Gastrocnemius medialis (tissue), 4 donors: Measurements from ENCODE around the gene NECTIN2. TPM values are rescaled to one million over a fixed set of nuclear protein-coding genes. Genes with fewer than 3 reads are reported as not detected.
"Not testable (repeated sequence)": the region's sequence is repeated elsewhere in the genome, so short reads cannot be mapped to it uniquely, and the experiment has no call there.

Experiments
- ATAC-seq, 2 donors: fragments of 150-250 bp; one replicate each; pipeline ENCODE4 v1.9.1; 2016
- DNase-seq, 2 donors: peaks; one replicate each; pipeline ENCODE4 v3.0.0-alpha.2; 2019
- H3K27ac ChIP-seq, 4 donors: fragments of 200-600 bp; sonication (generic); 1 replicate in 1 of 4; 2 replicates in 3 of 4; pipeline ENCODE4 v1.5.1; 2016 to 2018; ENCODE audit warnings: mild to moderate bottlenecking in 2 of 4, moderate library complexity in 1 of 4
- H3K27me3 ChIP-seq, 3 donors: fragments of 200-600 bp; sonication (generic) in 2 of 3; 1 replicate in 1 of 3; 2 replicates in 2 of 3; pipeline versions ENCODE4 v1.5.1 to v1.6.0; 2016 to 2019; ENCODE audit warnings: mild to moderate bottlenecking in 1 of 3, moderate library complexity in 1 of 3
- H3K36me3 ChIP-seq, 2 donors: fragments of 200-600 bp; sonication (generic) in 1 of 2; one replicate each; pipeline ENCODE4 v1.5.1; 2017 to 2018
- H3K4me1 ChIP-seq, 2 donors: fragments of 200-600 bp; sonication (generic) in 1 of 2; one replicate each; pipeline ENCODE4 v1.5.1; 2016 to 2017; ENCODE audit warnings: mild to moderate bottlenecking in 2 of 2
- H3K4me3 ChIP-seq, 4 donors: fragments of 200-600 bp; sonication (generic) in 3 of 4; 1 replicate in 1 of 4; 2 replicates in 3 of 4; pipeline ENCODE4 v1.5.1; 2016 to 2019; ENCODE audit warnings: mild to moderate bottlenecking in 2 of 4
- H3K9me3 ChIP-seq, 3 donors: fragments of 200-600 bp; sonication (generic) in 2 of 3; 1 replicate in 1 of 3; 2 replicates in 2 of 3; pipeline ENCODE4 v1.5.1; 2016 to 2019
- CTCF ChIP-seq, 5 experiments: fragments of 450-650 bp in 3 of 5; fragments of 200-600 bp in 2 of 5; sonication (generic) in 2 of 5; IDR thresholded peaks in 4 of 5; conservative IDR thresholded peaks in 1 of 5; 1 replicate in 4 of 5; 2 replicates in 1 of 5; pipeline ENCODE4 v1.5.1; 2016 to 2019; ENCODE audit warnings: antibody characterized with exemption in 5 of 5, mild to moderate bottlenecking in 3 of 5, moderate library complexity in 3 of 5
- POLR2A ChIP-seq, 2 donors: fragments of 450-650 bp; IDR thresholded peaks; one replicate each; pipeline ENCODE4 v1.6.1; 2017; ENCODE audit warnings: antibody characterized with exemption in 2 of 2, mild to moderate bottlenecking in 2 of 2, moderate library complexity in 2 of 2
- in situ Hi-C, 4 donors: fragments of 200-750 bp; cut with MboI; loops; one replicate each; pipeline versions ENCODE4 v1.15.0 to v1.8.0; 2017; ENCODE audit warnings: low sequenced_read_pairs in 4 of 4
- intact Hi-C: fragments of 100-400 bp; cut with DNase I; formaldehyde crosslinking; loops from one replicate; pipeline ENCODE4 v1.15.1; 2023; ENCODE audit warnings: low total_unique reads
- total RNA-seq, 4 donors: library from RNA; depleted of rRNA; stranded (reverse); fragments of >200 nt; gene quantifications; one replicate each; pipeline versions ENCODE4 v1.1.0 to v1.2.3, GENCODE V29; 2016

NECTIN2 gene
- total RNA-seq, 4 donors from 2014 or later: 10.3 to 20.8 (median 16.7) TPM

GRCh38 chr19:44856421-44857083 lies 10.5 kb downstream of the NECTIN2 start:
- ATAC-seq: no peak
- no peak overlapping the region for H3K4me3 ChIP-seq
- no peaks in the 10 kb centered on the region for H3K36me3 ChIP-seq
- peaks cover 0 to 10% of the 10 kb centered on the region in 2 donors for H3K4me1 ChIP-seq
- H3K27me3 ChIP-seq: no peaks in the 10 kb centered on the region
- peak overlapping the region in 3 of 4 donors; percentile 17 to 41 (median 38) for H3K27ac ChIP-seq
- TF ChIP-seq POLR2A (IDR thresholded peaks at IDR 0.05) (no peak), CTCF (IDR thresholded peaks at IDR 0.05 in 4 of 5, conservative IDR thresholded peaks at IDR 0.05 in 1 of 5) (no peak)
- no peak for DNase-seq
- intact Hi-C loops (no loop called here), in situ Hi-C loops (no loop called here)
- no peaks in the 10 kb centered on the region for H3K9me3 ChIP-seq

- intact Hi-C loops: no loop called here
- Histone ChIP-seq H3K9me3 (no peaks in the 10 kb centered on the region), H3K27ac (peak overlapping the region in 1 of 4 donors; percentile 33), H3K36me3 (no peaks in the 10 kb centered on the region), H3K4me3 (no peak overlapping the region), H3K4me1 (peaks cover 0 to 10% of the 10 kb centered on the region in 2 donors), H3K27me3 (no peaks in the 10 kb centered on the region)
- DNase-seq (no peak), ATAC-seq (no peak)
- no peak for TF ChIP-seq POLR2A (IDR thresholded peaks at IDR 0.05)
- no peak for TF ChIP-seq CTCF (IDR thresholded peaks at IDR 0.05 in 4 of 5, conservative IDR thresholded peaks at IDR 0.05 in 1 of 5)
- in situ Hi-C loops: no loop called here
Measured at GRCh38 chr19:44857837-44858236, 11.7 kb downstream of the NECTIN2 start.

GRCh38 chr19:44861576-44861975 lies 15.5 kb downstream of the NECTIN2 start:
- H3K27me3 ChIP-seq, in situ Hi-C loops, H3K4me1 ChIP-seq, H3K9me3 ChIP-seq, H3K36me3 ChIP-seq, intact Hi-C loops, DNase-seq, H3K27ac ChIP-seq, ATAC-seq, H3K4me3 ChIP-seq: not testable (repeated sequence)

- DNase-seq: no peak
- no peaks in the 10 kb centered on the region for H3K9me3 ChIP-seq
- intact Hi-C loops (no loop called here), in situ Hi-C loops (no loop called here)
- peaks cover 0 to 14% of the 10 kb centered on the region in 2 donors for H3K4me1 ChIP-seq
- no peaks in the 10 kb centered on the region for H3K27me3 ChIP-seq
- TF ChIP-seq CTCF (IDR thresholded peaks at IDR 0.05 in 4 of 5, conservative IDR thresholded peaks at IDR 0.05 in 1 of 5) (no peak), POLR2A (IDR thresholded peaks at IDR 0.05) (no peak)
- H3K36me3 ChIP-seq: no peaks in the 10 kb centered on the region
- no peak for ATAC-seq
- no peak overlapping the region for H3K4me3 ChIP-seq
- no peak overlapping the region for H3K27ac ChIP-seq
Measured at GRCh38 chr19:44863990-44864389, 17.9 kb downstream of the NECTIN2 start.

- in situ Hi-C loops (no loop called here), intact Hi-C loops (no loop called here)
- ATAC-seq: no peak
- peak overlapping the region in 1 of 4 donors; percentile 34 for H3K27ac ChIP-seq
- no peak for DNase-seq
- H3K4me3 ChIP-seq: no peak overlapping the region
- TF ChIP-seq POLR2A (IDR thresholded peaks at IDR 0.05): no peak
- no peak for TF ChIP-seq CTCF (IDR thresholded peaks at IDR 0.05 in 4 of 5, conservative IDR thresholded peaks at IDR 0.05 in 1 of 5)
- H3K9me3 ChIP-seq: no peaks in the 10 kb centered on the region
- no peaks in the 10 kb centered on the region for H3K36me3 ChIP-seq
- no peaks in the 10 kb centered on the region for H3K27me3 ChIP-seq
- peaks cover 6 to 13% of the 10 kb centered on the region in 2 donors for H3K4me1 ChIP-seq
Measured at GRCh38 chr19:44865196-44865767, 19.2 kb downstream of the NECTIN2 start.
